Measurements from ENCODE around the gene KIF26A. TPM values are rescaled to one million over a fixed set of nuclear protein-coding genes. Genes with fewer than 3 reads are reported as not detected.

Gene KIF26A
- polyA plus RNA-seq, 6 donors from 2014 or later: not detected

GRCh38 chr14:104194016-104194415 lies 55.6 kb downstream of the KIF26A start:
- H3K4me3 Mint-ChIP-seq: no peak overlapping the region
- no peak for DNase-seq
- ATAC-seq (ENCODE audit: low read depth in 2 of 2): no peak
- H3K4me1 Mint-ChIP-seq: peaks cover 5 to 15% (median 12%) of the 10 kb centered on the region in 3 donors
- H3K36me3 Mint-ChIP-seq: no peaks in the 10 kb centered on the region
- H3K9me3 Mint-ChIP-seq: no peaks in the 10 kb centered on the region
- H3K27me3 Mint-ChIP-seq: peaks cover 0 to 4% (median 0%) of the 10 kb centered on the region in 3 donors
- H3K27ac Mint-ChIP-seq: peak overlapping the region in 1 of 6 donors; percentile 9

- H3K27ac Mint-ChIP-seq: no peak overlapping the region
- peaks cover 5 to 15% (median 12%) of the 10 kb centered on the region in 3 donors for H3K4me1 Mint-ChIP-seq
- H3K36me3 Mint-ChIP-seq: no peaks in the 10 kb centered on the region
- H3K4me3 Mint-ChIP-seq: no peak overlapping the region
- H3K9me3 Mint-ChIP-seq: no peaks in the 10 kb centered on the region
- DNase-seq (no peak), ATAC-seq (ENCODE audit: low read depth in 2 of 2) (no peak)
- H3K27me3 Mint-ChIP-seq: peaks cover 0 to 4% (median 0%) of the 10 kb centered on the region in 3 donors
Observed at GRCh38 chr14:104194716-104195115, 56.3 kb downstream of the KIF26A start.

- no peak for DNase-seq
- Mint-ChIP-seq H3K4me1 (peaks cover 5 to 15% (median 12%) of the 10 kb centered on the region in 3 donors), H3K4me3 (no peak overlapping the region)
Observed at GRCh38 chr14:104195361-104195760, 57.0 kb downstream of the KIF26A start.

GRCh38 chr14:104195878-104196277 lies 57.5 kb downstream of the KIF26A start:
- peak overlapping the region in 1 of 6 donors; percentile 59 for H3K27ac Mint-ChIP-seq
- peaks cover 0 to 4% (median 0%) of the 10 kb centered on the region in 3 donors for H3K27me3 Mint-ChIP-seq
- H3K4me1 Mint-ChIP-seq: peaks cover 5 to 15% (median 12%) of the 10 kb centered on the region in 3 donors
- no peaks in the 10 kb centered on the region for H3K9me3 Mint-ChIP-seq
- DNase-seq (no peak), ATAC-seq (ENCODE audit: low read depth in 2 of 2) (no peak)
- H3K36me3 Mint-ChIP-seq: no peaks in the 10 kb centered on the region
- peak overlapping the region in 3 of 8 donors; percentile 41 to 74 (median 70) for H3K4me3 Mint-ChIP-seq

More at GRCh38 chr14:104195361-104195760, 57.0 kb downstream of the KIF26A start:
- no peaks in the 10 kb centered on the region for H3K9me3 Mint-ChIP-seq
- H3K27me3 Mint-ChIP-seq: peaks cover 0 to 4% (median 0%) of the 10 kb centered on the region in 3 donors
- peak overlapping the region in 1 of 6 donors; percentile 20 for H3K27ac Mint-ChIP-seq
- no peak for ATAC-seq (ENCODE audit: low read depth in 2 of 2)
- H3K36me3 Mint-ChIP-seq: no peaks in the 10 kb centered on the region

GRCh38 chr14:104196461-104197140 lies 58.2 kb downstream of the KIF26A start:
- H3K27me3 Mint-ChIP-seq: peaks cover 0 to 4% (median 0%) of the 10 kb centered on the region in 3 donors
- ATAC-seq (ENCODE audit: low read depth in 2 of 2) (peak; percentile 30 to 55), DNase-seq (no peak)
- peak overlapping the region in 1 of 6 donors; percentile 24 for H3K27ac Mint-ChIP-seq
- peaks cover 5 to 15% (median 12%) of the 10 kb centered on the region in 3 donors for H3K4me1 Mint-ChIP-seq
- no peaks in the 10 kb centered on the region for H3K36me3 Mint-ChIP-seq
- H3K9me3 Mint-ChIP-seq: no peaks in the 10 kb centered on the region
- H3K4me3 Mint-ChIP-seq: peak overlapping the region in 2 of 8 donors; percentile 41 to 75

GRCh38 chr14:104197449-104198247 lies 59.3 kb downstream of the KIF26A start:
- no peak for ATAC-seq (ENCODE audit: low read depth in 2 of 2)
- Mint-ChIP-seq H3K27me3 (peaks cover 0 to 4% (median 4%) of the 10 kb centered on the region in 3 donors), H3K27ac (no peak overlapping the region), H3K4me1 (peaks cover 5 to 15% (median 12%) of the 10 kb centered on the region in 3 donors), H3K9me3 (no peaks in the 10 kb centered on the region), H3K36me3 (no peaks in the 10 kb centered on the region), H3K4me3 (no peak overlapping the region)
- no peak for DNase-seq

- ATAC-seq (ENCODE audit: low read depth in 2 of 2): no peak
- Mint-ChIP-seq H3K9me3 (no peaks in the 10 kb centered on the region), H3K27ac (no peak overlapping the region), H3K4me3 (no peak overlapping the region), H3K27me3 (peaks cover 0 to 6% (median 2%) of the 10 kb centered on the region in 3 donors), H3K4me1 (peaks cover 5 to 15% (median 12%) of the 10 kb centered on the region in 3 donors), H3K36me3 (no peaks in the 10 kb centered on the region)
- no peak for DNase-seq
Observed at GRCh38 chr14:104199266-104199895, 61.0 kb downstream of the KIF26A start.

GRCh38 chr14:104200106-104200505 lies 61.7 kb downstream of the KIF26A start:
- DNase-seq (no peak), ATAC-seq (ENCODE audit: low read depth in 2 of 2) (no peak)
- Mint-ChIP-seq H3K27me3 (peaks cover 0 to 6% (median 0%) of the 10 kb centered on the region in 3 donors), H3K4me1 (peaks cover 5 to 15% (median 12%) of the 10 kb centered on the region in 3 donors), H3K27ac (no peak overlapping the region), H3K9me3 (no peaks in the 10 kb centered on the region), H3K4me3 (no peak overlapping the region), H3K36me3 (no peaks in the 10 kb centered on the region)

- Mint-ChIP-seq H3K27ac (no peak overlapping the region), H3K27me3 (peaks cover 0 to 6% (median 0%) of the 10 kb centered on the region in 3 donors), H3K4me3 (no peak overlapping the region), H3K4me1 (peaks cover 5 to 13% (median 11%) of the 10 kb centered on the region in 3 donors), H3K36me3 (no peaks in the 10 kb centered on the region), H3K9me3 (no peaks in the 10 kb centered on the region)
- ATAC-seq (ENCODE audit: low read depth in 2 of 2) (no peak), DNase-seq (no peak)
Observed at GRCh38 chr14:104200591-104200990, 62.2 kb downstream of the KIF26A start.

GRCh38 chr14:104201063-104201462 lies 62.7 kb downstream of the KIF26A start:
- H3K4me1 Mint-ChIP-seq: peaks cover 2 to 8% (median 7%) of the 10 kb centered on the region in 3 donors
- H3K27me3 Mint-ChIP-seq: peaks cover 0 to 6% (median 0%) of the 10 kb centered on the region in 3 donors
- no peak overlapping the region for H3K4me3 Mint-ChIP-seq
- DNase-seq (no peak), ATAC-seq (ENCODE audit: low read depth in 2 of 2) (no peak)
- no peak overlapping the region for H3K27ac Mint-ChIP-seq
- H3K9me3 Mint-ChIP-seq: no peaks in the 10 kb centered on the region
- H3K36me3 Mint-ChIP-seq: no peaks in the 10 kb centered on the region

GRCh38 chr14:104201496-104201895 lies 63.1 kb downstream of the KIF26A start:
- H3K4me3 Mint-ChIP-seq: no peak overlapping the region
- H3K36me3 Mint-ChIP-seq: no peaks in the 10 kb centered on the region
- H3K27me3 Mint-ChIP-seq: peaks cover 0 to 6% (median 0%) of the 10 kb centered on the region in 3 donors
- H3K4me1 Mint-ChIP-seq: peaks cover 0 to 4% (median 3%) of the 10 kb centered on the region in 3 donors
- H3K9me3 Mint-ChIP-seq: no peaks in the 10 kb centered on the region
- DNase-seq (no peak), ATAC-seq (ENCODE audit: low read depth in 2 of 2) (no peak)
- H3K27ac Mint-ChIP-seq: no peak overlapping the region

- no peaks in the 10 kb centered on the region for H3K4me1 Mint-ChIP-seq
- ATAC-seq (ENCODE audit: low read depth in 2 of 2) (no peak), DNase-seq (no peak)
- no peaks in the 10 kb centered on the region for H3K9me3 Mint-ChIP-seq
- no peak overlapping the region for H3K27ac Mint-ChIP-seq
- H3K27me3 Mint-ChIP-seq: peaks cover 0 to 6% (median 0%) of the 10 kb centered on the region in 3 donors
- H3K36me3 Mint-ChIP-seq: no peaks in the 10 kb centered on the region
- no peak overlapping the region for H3K4me3 Mint-ChIP-seq
Observed at GRCh38 chr14:104202259-104203070, 64.1 kb downstream of the KIF26A start.

- Mint-ChIP-seq H3K9me3 (no peaks in the 10 kb centered on the region), H3K36me3 (no peaks in the 10 kb centered on the region), H3K27ac (no peak overlapping the region), H3K4me1 (no peaks in the 10 kb centered on the region), H3K4me3 (no peak overlapping the region), H3K27me3 (peaks cover 0 to 6% (median 0%) of the 10 kb centered on the region in 3 donors)
- ATAC-seq (ENCODE audit: low read depth in 2 of 2) (no peak), DNase-seq (no peak)
Observed at GRCh38 chr14:104203071-104203425, 64.7 kb downstream of the KIF26A start.
